Endodermal cell (in vitro differentiated cells): ENCODE data around the gene SPTLC2. TPM values are rescaled to one million over a fixed set of nuclear protein-coding genes. Genes with fewer than 3 reads are reported as not detected.
"Not testable (repeated sequence)": the region's sequence is repeated elsewhere in the genome, so short reads cannot be mapped to it uniquely, and the experiment has no call there.

Experiments used
- DNase-seq: peaks from one replicate; pipeline ENCODE4 v3.0.0-alpha.2; 2017
- H3K27ac ChIP-seq: 2 replicates; pipeline ENCODE4 v1.5.1; 2013; ENCODE audit warnings: mild to moderate bottlenecking, low read depth, low read length, moderate library complexity
- H3K27me3 ChIP-seq: 2 replicates; pipeline ENCODE4 v1.6.1; 2013; ENCODE audit warnings: mild to moderate bottlenecking, low read length, moderate library complexity; ENCODE audit not compliant: insufficient read depth, control insufficient read depth, poor library complexity, severe bottlenecking
- H3K36me3 ChIP-seq: 2 replicates; pipeline ENCODE4 v1.7.0; 2013; ENCODE audit warnings: mild to moderate bottlenecking, low read length, moderate library complexity; ENCODE audit not compliant: control insufficient read depth, insufficient read depth
- H3K4me1 ChIP-seq: one replicate; pipeline ENCODE4 v1.7.0; 2013; ENCODE audit warnings: low read length; ENCODE audit not compliant: control insufficient read depth, insufficient read depth
- H3K4me3 ChIP-seq: 2 replicates; pipeline ENCODE4 v1.5.1; 2013; ENCODE audit warnings: mild to moderate bottlenecking, low read length, moderate library complexity
- H3K9ac ChIP-seq: 2 replicates; pipeline ENCODE4 v1.6.1; 2013; ENCODE audit warnings: mild to moderate bottlenecking, low read length, moderate library complexity; ENCODE audit not compliant: poor library complexity, severe bottlenecking; ENCODE audit errors: extremely low read depth
- H3K9me3 ChIP-seq: 2 replicates; pipeline ENCODE4 v1.6.1; 2013; ENCODE audit warnings: mild to moderate bottlenecking, low read length, moderate library complexity; ENCODE audit not compliant: control insufficient read depth
- H3K27ac Mint-ChIP-seq: 2 replicates; pipeline ENCODE4 v1.8.0; 2020; ENCODE audit warnings: mixed read lengths
- H3K27me3 Mint-ChIP-seq: 2 replicates; pipeline ENCODE4 v1.8.0; 2021; ENCODE audit warnings: mild to moderate bottlenecking, mixed read lengths; ENCODE audit not compliant: insufficient read depth
- H3K36me3 Mint-ChIP-seq: 2 replicates; pipeline ENCODE4 v1.8.0; 2020; ENCODE audit warnings: low read depth, mixed read lengths
- H3K4me1 Mint-ChIP-seq: 2 replicates; pipeline ENCODE4 v1.8.0; 2020; ENCODE audit warnings: mixed read lengths
- H3K4me3 Mint-ChIP-seq: 2 replicates; pipeline ENCODE4 v1.8.0; 2020; ENCODE audit warnings: mild to moderate bottlenecking, moderate library complexity, mixed read lengths
- H3K9me3 Mint-ChIP-seq: 2 replicates; pipeline ENCODE4 v1.8.0; 2020; ENCODE audit warnings: mild to moderate bottlenecking, mixed read lengths
- CTCF ChIP-seq: fragments of 200-600 bp; sonication (generic); conservative IDR thresholded peaks from 2 replicates; pipeline ENCODE4 v1.5.0; 2021; ENCODE audit warnings: antibody characterized with exemption, mild to moderate bottlenecking
- WGBS, 2 experiments: methylation state at CpG; one replicate each; pipeline versions ENCODE4 v1.1.5 to v1.1.7; 2013; ENCODE audit warnings: missing lambda C conversion rate in 2 of 2, mixed read lengths in 1 of 2; ENCODE audit not compliant: insufficient coverage in 1 of 2, insufficient read length in 1 of 2; 5-methylcytosine and 5-hydroxymethylcytosine counted together
- total RNA-seq, 2 donors: library from RNA; stranded (reverse); fragmentation: NEBNext Ultra II Directional in 1 of 2; extraction: Animal tissue kit (Norgen Biotek cat#: 25700) in 1 of 2; gene quantifications; 2 replicates in 1 of 2; 3 replicates in 1 of 2; pipeline ENCODE4 v1.2.1, GENCODE V29; 2021

Gene SPTLC2
- total RNA-seq, 2 donors from 2014 or later: 32.6 to 32.7 TPM

- Histone ChIP-seq H3K4me3 (no peak overlapping the region), H3K36me3 (no peaks in the 10 kb centered on the region), H3K9me3 (peaks cover 19% of the 10 kb centered on the region), H3K4me1 (no peaks in the 10 kb centered on the region), H3K9ac (no peak overlapping the region), H3K27ac (no peak overlapping the region), H3K27me3 (no peaks in the 10 kb centered on the region)
- H3K36me3 Mint-ChIP-seq: no peaks in the 10 kb centered on the region
- H3K4me1 Mint-ChIP-seq: no peaks in the 10 kb centered on the region
- no peak for DNase-seq
- WGBS, 2 experiments: 80% methylated on average over 1 to 2 of the region's 2 CpGs
- peaks cover 5% of the 10 kb centered on the region for H3K27me3 Mint-ChIP-seq
- no peak overlapping the region for H3K4me3 Mint-ChIP-seq
- H3K9me3 Mint-ChIP-seq: peaks cover 41% of the 10 kb centered on the region
- no peak for TF ChIP-seq CTCF
- no peak overlapping the region for H3K27ac Mint-ChIP-seq
These were observed 22.3 kb upstream of the SPTLC2 start for GRCh38 chr14:77638771-77639171.

DNA sequence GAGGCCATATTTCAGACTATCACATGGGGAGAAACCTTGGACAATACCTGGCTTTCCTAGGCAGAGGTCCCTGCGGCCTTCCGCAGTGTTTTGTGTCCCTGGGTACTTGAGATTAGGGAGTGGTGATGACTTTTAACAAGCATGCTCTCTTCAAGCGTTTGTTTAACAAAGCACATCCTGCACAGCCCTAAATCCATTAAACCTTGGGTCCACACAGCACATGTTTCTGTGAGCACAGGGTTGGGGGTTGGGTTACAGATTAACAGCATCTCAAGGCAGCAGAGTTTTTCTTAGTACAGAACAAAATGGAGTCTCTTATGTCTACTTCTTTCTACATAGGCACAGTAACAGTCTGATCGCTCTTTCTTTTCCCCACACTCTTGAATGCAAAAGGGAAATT lies 19.4 kb upstream of the SPTLC2 start:
- H3K36me3 Mint-ChIP-seq, DNase-seq, H3K4me3 Mint-ChIP-seq, H3K27me3 Mint-ChIP-seq, H3K27ac Mint-ChIP-seq, H3K4me3 ChIP-seq, H3K4me1 Mint-ChIP-seq, H3K27ac ChIP-seq, H3K9ac ChIP-seq, H3K4me1 ChIP-seq, H3K27me3 ChIP-seq, H3K36me3 ChIP-seq: not testable (repeated sequence)
- H3K9me3 ChIP-seq: peaks cover 44% of the 10 kb centered on the region
- peaks cover 69% of the 10 kb centered on the region for H3K9me3 Mint-ChIP-seq
- 91 to 98% methylated on average over 1 to 2 of the region's 4 CpGs for WGBS, 2 experiments

DNA sequence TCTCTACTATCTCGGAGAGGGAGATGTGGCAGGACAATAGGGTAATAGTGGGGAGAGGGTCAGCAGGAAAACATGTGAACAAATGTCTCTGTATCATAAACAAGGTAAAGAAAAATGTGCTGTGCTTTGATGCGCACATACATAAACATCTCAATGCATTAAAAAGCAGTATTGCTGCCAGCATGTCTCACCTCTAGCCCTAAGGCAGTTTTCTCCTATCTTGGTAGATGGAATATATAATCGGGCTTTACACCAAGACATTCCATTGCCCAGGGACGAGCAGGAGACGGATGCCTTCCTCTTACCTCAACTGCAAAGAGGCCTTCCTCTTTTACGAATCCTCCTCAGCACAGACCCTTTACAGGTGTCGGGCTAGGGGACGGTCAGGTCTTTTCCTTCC lies 19.0 kb upstream of the SPTLC2 start:
- H3K36me3 ChIP-seq, H3K27me3 Mint-ChIP-seq, H3K4me3 Mint-ChIP-seq, H3K27ac Mint-ChIP-seq, H3K9ac ChIP-seq, H3K27me3 ChIP-seq, H3K27ac ChIP-seq, H3K4me1 ChIP-seq, H3K36me3 Mint-ChIP-seq, H3K4me3 ChIP-seq, H3K4me1 Mint-ChIP-seq, DNase-seq: not testable (repeated sequence)
- WGBS, 2 experiments: 86% methylated on average over 8 of the region's 8 CpGs; no CpG with 5 or more reads in 1 of the 2 experiments
- H3K9me3 ChIP-seq: peaks cover 44% of the 10 kb centered on the region
- peaks cover 73% of the 10 kb centered on the region for H3K9me3 Mint-ChIP-seq

DNA sequence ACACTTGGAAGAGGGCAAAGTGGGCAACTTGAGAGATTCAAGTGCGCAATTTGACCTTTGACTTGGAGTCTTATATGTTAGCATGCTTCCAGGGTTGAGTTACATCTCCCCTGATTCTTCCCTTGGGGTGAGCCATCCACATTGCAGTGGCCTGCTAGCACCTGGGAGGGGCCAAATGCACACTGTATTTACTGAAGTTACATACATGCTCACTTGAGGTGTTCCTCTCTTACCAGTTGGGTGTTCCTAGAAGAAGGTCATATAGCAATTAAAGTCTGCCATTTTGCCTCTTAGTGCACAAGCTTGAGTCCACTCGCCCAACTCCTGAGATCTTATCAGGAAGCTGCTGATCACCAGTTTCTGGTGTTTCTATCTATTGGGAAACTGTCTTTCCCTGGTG lies 13.7 kb upstream of the SPTLC2 start:
- H3K27ac Mint-ChIP-seq: no peak overlapping the region
- no peaks in the 10 kb centered on the region for H3K27me3 Mint-ChIP-seq
- no peak for TF ChIP-seq CTCF
- Histone ChIP-seq H3K4me3 (no peak overlapping the region), H3K9ac (no peak overlapping the region), H3K9me3 (peaks cover 43% of the 10 kb centered on the region), H3K36me3 (no peaks in the 10 kb centered on the region), H3K27ac (no peak overlapping the region), H3K4me1 (no peaks in the 10 kb centered on the region), H3K27me3 (no peaks in the 10 kb centered on the region)
- WGBS, 2 experiments: 92 to 100% methylated on average over 1 to 2 of the region's 2 CpGs
- peaks cover 69% of the 10 kb centered on the region for H3K9me3 Mint-ChIP-seq
- DNase-seq: no peak
- H3K4me1 Mint-ChIP-seq: no peaks in the 10 kb centered on the region
- H3K36me3 Mint-ChIP-seq: no peaks in the 10 kb centered on the region
- H3K4me3 Mint-ChIP-seq: no peak overlapping the region
